Breast epithelium (tissue), 4 donors: ENCODE measurements around the gene PLB1. TPM values are rescaled to one million over a fixed set of nuclear protein-coding genes. Genes with fewer than 3 reads are reported as not detected.
A peak's percentile ranks its signal among the peaks of the same experiment; 100 is the strongest.

Experiments used
- DNase-seq, 2 donors: peaks; one replicate each; pipeline ENCODE4 v3.0.0-alpha.2; 2019; ENCODE audit warnings: low spot score in 2 of 2
- H3K27ac ChIP-seq, 2 donors: fragments of 200-600 bp; sonication (generic) in 1 of 2; one replicate each; pipeline ENCODE4 v1.5.1; 2016 to 2019; ENCODE audit warnings: mild to moderate bottlenecking in 1 of 2
- H3K27me3 ChIP-seq, 2 donors: fragments of 200-600 bp; sonication (generic) in 1 of 2; one replicate each; pipeline versions ENCODE4 v1.5.1 to v1.6.0; 2017 to 2019; ENCODE audit warnings: control low read depth in 1 of 2, mild to moderate bottlenecking in 1 of 2
- H3K36me3 ChIP-seq: fragments of 200-600 bp; one replicate; pipeline ENCODE4 v1.5.1; 2019
- H3K4me1 ChIP-seq, 2 donors: fragments of 200-600 bp; sonication (generic); one replicate each; pipeline ENCODE4 v1.5.1; 2016 to 2019; ENCODE audit warnings: control low read depth in 1 of 2
- H3K4me3 ChIP-seq, 3 donors: fragments of 200-600 bp; sonication (generic); 1 replicate in 2 of 3; 2 replicates in 1 of 3; pipeline ENCODE4 v1.5.1; 2016 to 2019; ENCODE audit warnings: mild to moderate bottlenecking in 3 of 3, moderate library complexity in 2 of 3
- H3K9me3 ChIP-seq, 2 donors: fragments of 200-600 bp; sonication (generic) in 1 of 2; one replicate each; pipeline ENCODE4 v1.5.1; 2016 to 2019; ENCODE audit warnings: control low read depth in 1 of 2
- POLR2A ChIP-seq: fragments of 450-650 bp; IDR thresholded peaks from one replicate; pipeline ENCODE4 v1.6.1; 2016; ENCODE audit warnings: antibody characterized with exemption, mild to moderate bottlenecking, moderate library complexity
- POLR2AphosphoS5 ChIP-seq, 3 donors: sonication (generic); formaldehyde crosslinking; IDR thresholded peaks; one replicate each; pipeline ENCODE4 v1.6.1; 2017; ENCODE audit warnings: antibody characterized with exemption in 3 of 3
- intact Hi-C: fragments of 100-400 bp; cut with DNase I; formaldehyde crosslinking; loops from one replicate; pipeline ENCODE4 v1.15.1; 2023; ENCODE audit warnings: low total_unique reads
- total RNA-seq, 3 donors: library from RNA; depleted of rRNA; stranded (reverse); fragments of >200 nt; gene quantifications; one replicate each; pipeline ENCODE4 v1.1.0, GENCODE V29; 2016
- TF ChIP-seq, protein P1 (sequence below), 3 donors: fragments of 450-650 bp; IDR thresholded peaks; one replicate each; pipeline ENCODE4 v1.5.1; 2016 to 2017; ENCODE audit warnings: antibody characterized with exemption in 3 of 3, mild to moderate bottlenecking in 3 of 3, moderate library complexity in 3 of 3

Gene PLB1
- total RNA-seq, 3 donors from 2014 or later, result 5.6 to 11.9 (median 8.8) TPM

DNA sequence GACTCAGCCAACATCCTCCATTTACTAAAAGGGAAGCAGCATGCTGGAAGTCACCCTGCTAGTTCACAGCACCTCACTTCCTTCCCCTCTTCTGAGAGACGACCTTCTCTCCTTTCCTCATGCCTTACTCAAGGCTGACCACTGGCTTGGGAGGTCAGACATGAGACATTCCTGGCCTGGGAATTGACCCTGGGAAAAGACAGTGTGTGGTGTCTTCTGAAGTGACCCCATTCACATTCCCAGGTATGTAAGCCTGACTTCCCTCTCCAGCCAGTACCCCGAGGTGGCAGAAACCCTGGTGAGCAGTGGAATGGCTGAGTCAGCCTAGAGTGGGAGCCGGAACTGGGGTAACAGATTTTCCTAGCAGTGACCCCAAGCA, 92.4 kb downstream of the PLB1 start:
- no peaks in the 10 kb centered on the region for H3K9me3 ChIP-seq
- no peak for DNase-seq
- TF ChIP-seq POLR2AphosphoS5 (IDR thresholded peaks at IDR 0.05) (no peak), POLR2A (no peak)
- TF ChIP-seq, protein P1, sequence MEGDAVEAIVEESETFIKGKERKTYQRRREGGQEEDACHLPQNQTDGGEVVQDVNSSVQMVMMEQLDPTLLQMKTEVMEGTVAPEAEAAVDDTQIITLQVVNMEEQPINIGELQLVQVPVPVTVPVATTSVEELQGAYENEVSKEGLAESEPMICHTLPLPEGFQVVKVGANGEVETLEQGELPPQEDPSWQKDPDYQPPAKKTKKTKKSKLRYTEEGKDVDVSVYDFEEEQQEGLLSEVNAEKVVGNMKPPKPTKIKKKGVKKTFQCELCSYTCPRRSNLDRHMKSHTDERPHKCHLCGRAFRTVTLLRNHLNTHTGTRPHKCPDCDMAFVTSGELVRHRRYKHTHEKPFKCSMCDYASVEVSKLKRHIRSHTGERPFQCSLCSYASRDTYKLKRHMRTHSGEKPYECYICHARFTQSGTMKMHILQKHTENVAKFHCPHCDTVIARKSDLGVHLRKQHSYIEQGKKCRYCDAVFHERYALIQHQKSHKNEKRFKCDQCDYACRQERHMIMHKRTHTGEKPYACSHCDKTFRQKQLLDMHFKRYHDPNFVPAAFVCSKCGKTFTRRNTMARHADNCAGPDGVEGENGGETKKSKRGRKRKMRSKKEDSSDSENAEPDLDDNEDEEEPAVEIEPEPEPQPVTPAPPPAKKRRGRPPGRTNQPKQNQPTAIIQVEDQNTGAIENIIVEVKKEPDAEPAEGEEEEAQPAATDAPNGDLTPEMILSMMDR (IDR thresholded peaks at IDR 0.05), result no peak
- H3K27me3 ChIP-seq, result no peaks in the 10 kb centered on the region
- no peak overlapping the region for H3K4me3 ChIP-seq
- intact Hi-C loops, result no loop called here
- no peak overlapping the region for H3K27ac ChIP-seq
- H3K4me1 ChIP-seq, result no peaks in the 10 kb centered on the region
- no peaks in the 10 kb centered on the region for H3K36me3 ChIP-seq

DNA sequence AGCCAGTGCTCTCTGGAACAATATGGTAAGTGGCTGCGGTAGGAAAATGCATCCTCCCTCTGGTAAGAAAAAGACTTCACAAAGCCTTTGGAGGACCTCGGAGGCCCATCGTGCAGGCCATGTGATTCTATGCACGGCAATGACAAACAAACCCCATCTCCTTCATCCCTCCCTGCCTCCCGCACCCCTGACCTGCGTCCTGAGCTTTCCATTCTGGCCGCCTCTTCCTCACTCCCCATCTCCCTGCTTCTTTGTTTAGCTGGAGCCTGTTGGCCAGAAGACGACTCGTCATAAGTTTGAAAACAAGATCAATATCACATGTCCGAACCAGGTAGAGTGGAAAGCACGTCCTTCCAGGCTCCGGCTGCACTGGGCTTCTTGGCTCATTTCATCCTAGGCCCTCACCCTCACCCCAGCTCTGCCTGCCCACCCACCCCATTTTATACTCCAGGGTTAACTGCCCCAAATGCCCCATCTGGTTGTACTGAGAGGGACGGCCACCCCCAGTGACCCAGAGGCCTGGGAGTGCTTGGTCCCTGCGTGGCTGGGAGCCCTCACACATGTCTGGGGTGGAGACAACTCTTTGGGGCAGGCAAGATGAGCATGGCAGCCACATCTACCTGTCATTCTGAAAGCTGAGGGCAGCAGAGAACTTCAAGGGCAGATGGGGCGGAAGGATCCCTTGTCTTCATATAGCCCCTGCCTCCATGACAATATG, 94.0 kb downstream of the PLB1 start:
- no peaks in the 10 kb centered on the region for H3K9me3 ChIP-seq
- intact Hi-C loops, result no loop called here
- peak in 1 of 2 donors; percentile 30 for DNase-seq
- no peak overlapping the region for H3K4me3 ChIP-seq
- H3K27me3 ChIP-seq, result no peaks in the 10 kb centered on the region
- H3K27ac ChIP-seq, result no peak overlapping the region
- no peaks in the 10 kb centered on the region for H3K36me3 ChIP-seq
- no peak for TF ChIP-seq POLR2A
- H3K4me1 ChIP-seq, result peaks cover 0 to 6% of the 10 kb centered on the region in 2 donors

DNA sequence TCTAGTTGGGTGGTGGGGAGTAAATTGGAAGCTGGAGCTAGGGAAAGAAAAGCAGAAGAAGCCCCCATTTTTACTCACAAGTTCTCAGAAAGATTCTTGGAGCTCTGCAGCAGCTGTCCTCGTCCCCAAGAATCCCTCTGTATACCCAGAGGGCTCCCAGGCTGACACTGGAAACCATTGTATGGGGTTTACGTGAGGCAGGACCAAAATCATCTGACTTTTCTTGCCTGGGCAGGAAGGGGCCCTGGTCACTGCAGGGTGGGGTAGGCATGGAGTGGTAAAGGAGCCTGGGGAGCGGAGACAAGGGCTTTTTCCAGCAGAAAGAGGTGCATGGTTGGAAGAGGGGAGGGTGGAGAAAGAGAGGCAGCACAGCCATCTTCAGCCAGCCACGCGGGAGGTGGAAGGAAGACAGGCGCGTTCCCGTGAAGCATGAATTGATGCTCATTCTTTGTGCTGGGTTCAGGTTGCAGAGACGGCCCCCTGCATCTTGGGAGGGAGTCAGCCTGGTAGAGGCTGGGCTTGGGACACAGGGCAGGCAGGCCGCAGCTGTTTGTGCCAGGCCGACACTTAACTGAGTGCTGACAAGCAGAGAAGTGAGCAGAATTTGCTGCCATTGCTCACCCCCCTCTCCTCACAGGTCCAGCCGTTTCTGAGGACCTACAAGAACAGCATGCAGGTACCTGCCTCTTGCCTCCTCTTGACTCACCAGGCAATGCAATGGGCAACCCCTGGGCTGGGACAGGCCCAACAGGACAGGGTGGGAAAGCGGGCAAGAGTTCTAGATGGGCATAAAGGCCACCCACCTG, 94.8 kb downstream of the PLB1 start:
- intact Hi-C loops, result no loop called here
- no peak overlapping the region for H3K27ac ChIP-seq
- no peaks in the 10 kb centered on the region for H3K27me3 ChIP-seq
- no peak for TF ChIP-seq POLR2AphosphoS5 (IDR thresholded peaks at IDR 0.05)
- TF ChIP-seq, protein P1 (IDR thresholded peaks at IDR 0.05), result no peak
- TF ChIP-seq POLR2A, result no peak
- H3K4me3 ChIP-seq, result no peak overlapping the region
- no peak for DNase-seq
- no peaks in the 10 kb centered on the region for H3K9me3 ChIP-seq
- H3K4me1 ChIP-seq, result peaks cover 0 to 6% of the 10 kb centered on the region in 2 donors
- H3K36me3 ChIP-seq, result no peaks in the 10 kb centered on the region

DNA sequence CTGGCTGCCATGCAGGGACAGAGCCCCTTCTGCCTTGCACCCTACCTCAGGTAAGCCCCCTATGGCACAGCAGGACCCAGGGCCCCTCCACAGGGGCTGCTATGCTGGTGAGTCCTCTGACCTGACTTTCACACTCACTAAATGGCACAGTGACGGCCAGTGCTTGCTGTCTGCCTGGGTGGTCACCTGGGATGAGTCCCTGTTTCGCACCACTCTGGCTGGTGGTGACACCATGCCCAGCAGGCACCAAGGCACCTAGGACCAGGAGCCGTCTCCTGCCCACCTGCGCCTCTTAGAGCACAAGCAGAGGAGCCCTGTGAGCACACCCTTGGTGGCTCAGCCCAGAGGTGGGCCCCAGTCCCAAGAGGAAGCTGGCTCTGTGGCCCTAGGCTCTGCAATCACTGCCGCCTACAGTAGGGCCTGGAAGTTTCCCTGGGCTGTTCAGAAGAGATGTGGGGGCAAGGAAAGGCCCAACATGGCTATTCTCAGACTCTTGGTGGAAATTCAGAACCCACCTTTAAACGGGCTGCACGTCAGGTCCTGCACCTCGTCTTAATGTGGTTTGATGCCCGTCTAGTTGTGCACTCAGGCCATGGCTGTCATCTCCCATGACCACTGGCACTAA, 96.0 kb downstream of the PLB1 start:
- no peaks in the 10 kb centered on the region for H3K9me3 ChIP-seq
- H3K36me3 ChIP-seq, result no peaks in the 10 kb centered on the region
- intact Hi-C loops, result no loop called here
- DNase-seq, result peak in 1 of 2 donors; percentile 20
- H3K27ac ChIP-seq, result no peak overlapping the region
- no peak overlapping the region for H3K4me3 ChIP-seq
- H3K27me3 ChIP-seq, result no peaks in the 10 kb centered on the region
- peaks cover 0 to 6% of the 10 kb centered on the region in 2 donors for H3K4me1 ChIP-seq
- TF ChIP-seq, protein P1 (IDR thresholded peaks at IDR 0.05), result no peak
- TF ChIP-seq POLR2AphosphoS5 (IDR thresholded peaks at IDR 0.05), result no peak
- TF ChIP-seq POLR2A, result no peak

DNA sequence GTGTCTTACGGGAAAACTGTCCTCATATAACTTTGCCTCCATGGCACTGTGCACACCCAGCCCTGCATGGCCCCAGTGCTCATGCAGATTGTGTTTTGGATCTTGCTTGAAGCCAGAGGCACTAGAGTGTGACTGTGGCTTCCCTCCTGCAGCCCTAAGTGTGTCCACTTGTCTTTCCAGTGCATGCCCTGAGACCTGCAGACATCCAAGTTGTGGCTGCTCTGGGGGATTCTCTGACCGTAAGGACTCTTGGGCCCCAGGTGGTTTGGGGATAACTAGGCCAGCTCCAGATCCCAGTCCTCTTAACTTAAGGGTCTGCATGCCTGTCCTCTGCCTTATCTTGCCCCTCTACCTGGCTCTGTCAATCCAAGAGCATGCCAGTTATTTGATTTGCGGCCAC, 96.6 kb downstream of the PLB1 start:
- peak in 1 of 2 donors; percentile 30 for DNase-seq

More for the DNA sequence above, 96.6 kb downstream of the PLB1 start:
- Histone ChIP-seq H3K9me3 (no peaks in the 10 kb centered on the region), H3K27me3 (no peaks in the 10 kb centered on the region), H3K4me1 (peaks cover 0 to 6% of the 10 kb centered on the region in 2 donors), H3K4me3 (no peak overlapping the region), H3K27ac (no peak overlapping the region), H3K36me3 (no peaks in the 10 kb centered on the region)
- intact Hi-C loops, result no loop called here
- TF ChIP-seq POLR2AphosphoS5 (IDR thresholded peaks at IDR 0.05) (no peak), POLR2A (no peak)
- TF ChIP-seq, protein P1 (IDR thresholded peaks at IDR 0.05), result no peak
